ENCODE measurements around the gene STAB1. TPM values are rescaled to one million over a fixed set of nuclear protein-coding genes. Genes with fewer than 3 reads are reported as not detected.

STAB1 gene
- polyA plus RNA-seq, 3 donors = 3.8 to 535 (median 15.8) TPM

DNA sequence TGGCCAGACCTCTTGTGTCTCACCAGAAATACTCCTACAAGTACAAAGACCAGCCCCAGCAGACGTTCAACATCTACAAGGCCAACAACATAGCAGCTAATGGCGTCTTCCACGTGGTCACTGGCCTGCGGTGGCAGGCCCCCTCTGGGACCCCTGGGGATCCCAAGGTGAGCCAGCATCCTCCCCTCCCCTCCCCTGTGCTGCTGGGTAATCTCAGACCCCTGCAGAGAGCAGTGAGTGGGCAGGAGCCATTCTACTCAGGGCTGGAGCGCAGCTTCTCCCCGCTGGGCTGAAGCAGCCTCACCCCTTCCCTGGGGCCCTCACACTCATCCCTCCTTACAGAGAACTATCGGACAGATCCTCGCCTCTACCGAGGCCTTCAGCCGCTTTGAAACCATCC lies 9.8 kb downstream of the STAB1 start:
- Mint-ChIP-seq H3K9me3 (no peaks in the 10 kb centered on the region), H3K27me3 (ENCODE audit: low read depth in 3 of 3) (peaks cover 0 to 3% (median 0%) of the 10 kb centered on the region in 3 donors), H3K4me3 (no peak overlapping the region), H3K36me3 (peaks cover 71 to 96% of the 10 kb centered on the region in 2 donors), H3K27ac (no peak overlapping the region), H3K4me1 (peaks cover 12% of the 10 kb centered on the region)
- no peaks in the 10 kb centered on the region for H3K9me3 ChIP-seq (replicated peaks in 1 of 2; ENCODE audit: control insufficient read depth in 1 of 2, insufficient read depth in 1 of 2, low read length in 2 of 2)
- intact Hi-C loops (cut with micrococcal nuclease) = no loop called here
- DNase-seq = no peak
- H3K27me3 ChIP-seq (ENCODE audit: control insufficient read depth in 2 of 2, insufficient read depth in 2 of 2, low read length in 2 of 2) = no peaks in the 10 kb centered on the region
- H3K27ac ChIP-seq (ENCODE audit: low read depth in 1 of 2, low read length in 2 of 2) = no peak overlapping the region
- peaks cover 16% of the 10 kb centered on the region for H3K79me2 ChIP-seq (ENCODE audit: insufficient read depth, low read length)
- peaks cover 8% of the 10 kb centered on the region for H4K20me1 ChIP-seq (ENCODE audit: insufficient read depth, low read length)
- 97% methylated on average over 7 of the region's 10 CpGs for WGBS (ENCODE audit: insufficient coverage)
- no peak overlapping the region for H2AFZ ChIP-seq (ENCODE audit: insufficient read depth, low read depth, low read length, poor library complexity, severe bottlenecking)
- TF ChIP-seq, protein P1, sequence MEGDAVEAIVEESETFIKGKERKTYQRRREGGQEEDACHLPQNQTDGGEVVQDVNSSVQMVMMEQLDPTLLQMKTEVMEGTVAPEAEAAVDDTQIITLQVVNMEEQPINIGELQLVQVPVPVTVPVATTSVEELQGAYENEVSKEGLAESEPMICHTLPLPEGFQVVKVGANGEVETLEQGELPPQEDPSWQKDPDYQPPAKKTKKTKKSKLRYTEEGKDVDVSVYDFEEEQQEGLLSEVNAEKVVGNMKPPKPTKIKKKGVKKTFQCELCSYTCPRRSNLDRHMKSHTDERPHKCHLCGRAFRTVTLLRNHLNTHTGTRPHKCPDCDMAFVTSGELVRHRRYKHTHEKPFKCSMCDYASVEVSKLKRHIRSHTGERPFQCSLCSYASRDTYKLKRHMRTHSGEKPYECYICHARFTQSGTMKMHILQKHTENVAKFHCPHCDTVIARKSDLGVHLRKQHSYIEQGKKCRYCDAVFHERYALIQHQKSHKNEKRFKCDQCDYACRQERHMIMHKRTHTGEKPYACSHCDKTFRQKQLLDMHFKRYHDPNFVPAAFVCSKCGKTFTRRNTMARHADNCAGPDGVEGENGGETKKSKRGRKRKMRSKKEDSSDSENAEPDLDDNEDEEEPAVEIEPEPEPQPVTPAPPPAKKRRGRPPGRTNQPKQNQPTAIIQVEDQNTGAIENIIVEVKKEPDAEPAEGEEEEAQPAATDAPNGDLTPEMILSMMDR (IDR thresholded peaks at IDR 0.05) = no peak
- no peak overlapping the region for H3K9ac ChIP-seq (ENCODE audit: insufficient read depth, low read length, poor library complexity, severe bottlenecking)
- H3K36me3 ChIP-seq (replicated peaks in 1 of 2; ENCODE audit: control insufficient read depth in 1 of 2, insufficient read depth in 2 of 2, low read length in 2 of 2) = peaks cover 84 to 86% of the 10 kb centered on the region in 2 donors
- peaks cover 13% of the 10 kb centered on the region in 2 donors for H3K4me1 ChIP-seq (ENCODE audit: control insufficient read depth in 1 of 2, insufficient read depth in 2 of 2, low read length in 2 of 2)
- H3K4me3 ChIP-seq (replicated peaks in 1 of 3; ENCODE audit: low read depth in 2 of 3, low read length in 3 of 3) = no peak overlapping the region
- no peak overlapping the region for H3K4me2 ChIP-seq (replicated peaks; ENCODE audit: extremely low read depth, low read length, poor library complexity, severe bottlenecking)

DNA sequence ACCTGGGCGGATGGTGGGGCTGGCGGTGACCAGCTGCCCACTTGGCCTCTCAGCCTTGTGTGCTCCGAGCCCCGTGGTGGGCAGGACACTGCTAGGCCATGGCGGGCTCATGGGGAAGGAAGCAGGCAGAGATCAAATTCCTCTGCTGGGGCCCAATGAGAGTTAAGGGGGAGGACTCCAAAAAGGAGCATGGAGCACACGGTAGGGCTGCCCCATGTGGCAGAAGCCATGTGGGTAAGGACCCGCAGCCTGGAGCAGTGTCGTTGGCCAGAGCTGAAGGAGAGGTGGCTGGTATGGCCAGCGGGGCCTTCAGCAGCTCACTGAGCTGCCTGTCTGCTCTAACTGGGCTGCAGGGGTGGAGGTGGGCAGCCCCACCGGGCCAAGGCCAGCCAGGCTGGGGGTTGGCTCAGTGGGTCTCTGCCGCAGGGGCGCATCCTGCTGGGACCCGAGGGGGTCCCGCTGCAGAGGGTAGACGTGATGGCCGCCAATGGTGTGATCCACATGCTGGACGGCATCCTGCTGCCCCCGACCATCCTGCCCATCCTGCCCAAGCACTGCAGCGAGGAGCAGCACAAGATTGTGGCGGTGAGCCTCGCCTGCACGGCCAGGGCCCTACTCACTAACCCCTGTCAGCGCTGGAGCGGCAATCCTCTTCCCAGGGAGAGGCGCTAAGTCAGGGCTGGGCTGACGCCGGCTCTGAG lies 11.3 kb downstream of the STAB1 start:
- H2AFZ ChIP-seq (ENCODE audit: insufficient read depth, low read depth, low read length, poor library complexity, severe bottlenecking) = no peak overlapping the region
- H3K9me3 Mint-ChIP-seq = no peaks in the 10 kb centered on the region
- no peak overlapping the region for H3K27ac ChIP-seq (ENCODE audit: low read depth in 1 of 2, low read length in 2 of 2)
- H3K9ac ChIP-seq (ENCODE audit: insufficient read depth, low read length, poor library complexity, severe bottlenecking) = no peak overlapping the region
- WGBS (ENCODE audit: insufficient coverage) = 88% methylated on average over 22 of the region's 27 CpGs
- H3K9me3 ChIP-seq (replicated peaks in 1 of 2; ENCODE audit: control insufficient read depth in 1 of 2, insufficient read depth in 1 of 2, low read length in 2 of 2) = no peaks in the 10 kb centered on the region
- DNase-seq = no peak
- H3K4me3 ChIP-seq (replicated peaks in 1 of 3; ENCODE audit: low read depth in 2 of 3, low read length in 3 of 3) = no peak overlapping the region
- H3K4me2 ChIP-seq (replicated peaks; ENCODE audit: extremely low read depth, low read length, poor library complexity, severe bottlenecking) = no peak overlapping the region
- H3K79me2 ChIP-seq (ENCODE audit: insufficient read depth, low read length) = peaks cover 2% of the 10 kb centered on the region
- peak overlapping the region in 1 of 7 donors; percentile 45 for H3K27ac Mint-ChIP-seq
- peaks cover 0 to 3% (median 0%) of the 10 kb centered on the region in 3 donors for H3K27me3 Mint-ChIP-seq (ENCODE audit: low read depth in 3 of 3)
- no peaks in the 10 kb centered on the region for H3K4me1 Mint-ChIP-seq
- intact Hi-C loops (cut with micrococcal nuclease) = no loop called here
- peaks cover 8% of the 10 kb centered on the region for H4K20me1 ChIP-seq (ENCODE audit: insufficient read depth, low read length)
- peaks cover 96 to 97% of the 10 kb centered on the region in 2 donors for H3K36me3 ChIP-seq (replicated peaks in 1 of 2; ENCODE audit: control insufficient read depth in 1 of 2, insufficient read depth in 2 of 2, low read length in 2 of 2)
- no peaks in the 10 kb centered on the region for H3K4me1 ChIP-seq (ENCODE audit: control insufficient read depth in 1 of 2, insufficient read depth in 2 of 2, low read length in 2 of 2)
- no peaks in the 10 kb centered on the region for H3K27me3 ChIP-seq (ENCODE audit: control insufficient read depth in 2 of 2, insufficient read depth in 2 of 2, low read length in 2 of 2)
- no peak overlapping the region for H3K4me3 Mint-ChIP-seq
- H3K36me3 Mint-ChIP-seq = peaks cover 80 to 97% of the 10 kb centered on the region in 2 donors
- TF ChIP-seq, protein P1 (IDR thresholded peaks at IDR 0.05) = no peak

Data from CD14-positive monocyte (primary cell).